Measurements from ENCODE around the gene PPP2R2B.

The PPP2R2B gene
- 1.9 to 30.4 (median 19.2) reads per million in 4 experiments for total RNA-seq

GRCh38 chr5:146878476-146879172 is at the start of gene PPP2R2B:
Gene PPP2R2B, minus strand, starts transcription at chr5:146878757.
- DNase-seq, result peak; percentile 2

DNA sequence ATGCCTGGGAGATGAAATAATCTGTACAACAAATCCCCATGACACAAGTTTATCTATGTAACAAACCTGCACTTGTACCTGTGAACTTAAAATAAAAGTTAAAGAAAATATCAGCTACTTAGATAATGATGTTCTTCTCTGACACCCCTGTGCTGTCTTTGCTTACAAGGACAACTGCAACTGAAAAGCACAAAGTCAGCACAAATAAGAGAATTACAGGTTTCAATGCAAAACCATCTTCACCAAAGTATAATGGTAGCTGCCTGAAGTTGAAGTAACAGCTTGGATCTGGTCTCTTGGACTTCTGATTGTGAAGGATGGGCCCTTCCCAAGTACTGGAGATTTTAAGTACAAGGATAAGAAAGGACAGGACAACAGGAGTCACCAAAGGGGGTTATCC is 45.6 kb upstream of the PPP2R2B start:
- DNase-seq, result no peak

DNA sequence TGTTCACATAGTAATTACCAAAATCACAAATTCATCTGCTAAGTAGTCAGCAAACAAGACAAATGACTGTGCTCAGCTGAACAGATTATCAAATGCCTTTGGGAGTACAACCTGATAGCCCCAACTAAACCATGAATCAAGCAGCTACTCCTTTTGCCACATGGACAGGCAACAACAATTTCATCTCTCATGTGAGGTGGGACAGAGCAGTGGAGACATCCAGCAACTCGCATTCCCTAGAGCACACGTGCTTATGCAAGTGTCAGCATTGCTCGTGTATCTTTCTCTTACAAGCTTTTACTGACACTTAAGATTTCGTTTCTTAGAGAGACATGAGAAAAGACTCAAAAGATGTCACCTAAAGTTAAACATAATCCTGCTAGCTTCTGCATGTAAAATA is 42.7 kb upstream of the PPP2R2B start:
- no peak for DNase-seq

GRCh38 chr5:146920351-146920881 is 41.9 kb upstream of the PPP2R2B start:
- DNase-seq, result no peak

- DNase-seq, result no peak
Measured at GRCh38 chr5:146919304-146919703, 40.7 kb upstream of the PPP2R2B start.

DNA sequence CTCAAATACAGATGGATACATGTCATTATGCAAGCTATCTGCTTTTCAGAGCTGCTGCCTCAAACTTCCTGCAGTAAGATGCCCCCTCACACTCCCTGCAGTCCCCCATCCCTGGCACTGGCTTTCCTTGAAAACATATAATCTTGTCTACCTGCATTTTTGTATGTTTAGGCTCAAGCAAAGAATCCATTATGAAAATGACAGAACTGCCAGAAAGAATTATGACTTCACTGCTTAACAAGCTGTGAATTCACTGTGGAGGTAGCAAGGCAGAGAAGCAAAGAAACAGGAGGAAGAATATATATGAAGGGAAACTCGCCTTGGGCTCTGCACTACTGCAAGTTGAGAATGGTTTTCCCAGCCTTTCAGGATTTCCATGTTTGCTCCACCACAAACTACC is 39.4 kb upstream of the PPP2R2B start:
- no peak for DNase-seq

- DNase-seq, result no peak
Measured at GRCh38 chr5:146912874-146913273, 34.3 kb upstream of the PPP2R2B start.

- no peak for DNase-seq
Measured at GRCh38 chr5:146910239-146910638, 31.7 kb upstream of the PPP2R2B start.

DNA sequence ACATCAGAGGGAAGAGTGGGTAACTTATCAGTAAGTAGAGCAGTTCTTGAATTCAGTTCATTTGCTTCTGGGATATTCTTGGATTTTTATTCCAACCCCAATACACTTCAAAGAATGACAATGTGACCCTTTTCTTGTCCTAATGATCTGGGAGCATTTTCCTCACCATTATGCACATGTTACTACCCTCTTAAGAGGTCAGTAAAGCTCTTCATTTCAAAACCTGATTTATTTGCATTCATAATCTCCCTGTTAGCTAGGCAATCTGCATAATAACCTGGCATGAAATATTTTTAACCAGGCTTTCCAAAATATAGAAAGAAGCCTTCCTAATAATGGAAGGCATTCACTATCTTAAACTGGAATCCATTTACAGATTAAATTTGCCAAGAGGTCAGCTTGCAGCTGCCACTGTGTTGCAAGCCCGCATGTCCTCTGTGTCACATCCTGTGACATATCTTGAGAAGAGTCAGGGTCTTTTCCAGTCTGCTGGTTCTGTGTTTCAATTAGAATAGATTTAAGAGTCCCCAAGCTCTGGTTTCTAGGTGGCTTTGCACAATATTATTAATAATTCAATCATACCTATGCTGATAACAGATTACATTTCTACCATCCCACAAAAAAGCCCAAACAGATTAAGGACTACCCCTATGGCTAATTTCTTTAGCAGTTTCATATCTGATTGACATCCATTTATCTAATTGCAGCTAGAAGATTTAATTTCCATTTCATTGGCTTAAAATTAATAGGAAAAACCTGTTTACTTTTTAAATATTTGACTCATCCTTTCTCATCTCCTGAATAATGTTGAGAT is 30.9 kb upstream of the PPP2R2B start:
- DNase-seq, result no peak

GRCh38 chr5:146906803-146907202 is 28.2 kb upstream of the PPP2R2B start:
- no peak for DNase-seq

DNA sequence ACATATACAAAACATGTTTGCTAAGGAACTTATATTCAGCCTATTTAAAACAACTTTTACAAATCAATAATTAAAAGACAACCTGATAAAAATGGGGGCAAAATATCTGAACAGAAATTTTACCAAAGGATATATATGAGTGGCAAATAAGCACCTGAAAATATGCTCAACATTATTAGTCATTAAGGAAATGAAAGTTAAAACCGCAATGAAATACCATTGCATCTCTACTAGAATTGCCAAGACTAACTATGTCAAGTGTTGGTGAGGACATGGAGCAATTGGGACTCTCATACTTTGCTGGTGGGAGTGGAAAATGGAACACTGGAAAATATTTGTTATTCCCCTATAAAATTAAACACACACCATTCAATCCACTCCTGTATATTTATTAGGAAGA is 26.3 kb upstream of the PPP2R2B start:
- DNase-seq, result no peak

DNA sequence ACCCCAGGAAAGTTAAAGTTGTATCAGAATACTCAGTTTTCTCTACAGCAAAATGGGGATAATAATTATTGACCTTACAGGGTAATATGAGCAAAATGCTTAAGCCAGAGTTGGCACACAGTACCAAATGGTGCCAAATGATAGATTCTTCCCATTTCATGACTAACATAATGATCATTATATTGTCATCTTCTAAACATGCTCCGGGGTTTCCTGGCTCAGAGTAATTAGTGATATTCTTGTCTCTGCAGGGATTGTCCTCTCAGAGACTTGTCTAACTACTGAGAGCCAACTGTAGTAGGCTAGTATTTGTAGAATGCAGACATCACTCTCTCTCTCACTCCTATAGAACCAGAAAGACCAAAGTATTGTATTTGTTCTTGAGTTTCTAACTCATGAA is 25.2 kb upstream of the PPP2R2B start:
- no peak for DNase-seq

DNA sequence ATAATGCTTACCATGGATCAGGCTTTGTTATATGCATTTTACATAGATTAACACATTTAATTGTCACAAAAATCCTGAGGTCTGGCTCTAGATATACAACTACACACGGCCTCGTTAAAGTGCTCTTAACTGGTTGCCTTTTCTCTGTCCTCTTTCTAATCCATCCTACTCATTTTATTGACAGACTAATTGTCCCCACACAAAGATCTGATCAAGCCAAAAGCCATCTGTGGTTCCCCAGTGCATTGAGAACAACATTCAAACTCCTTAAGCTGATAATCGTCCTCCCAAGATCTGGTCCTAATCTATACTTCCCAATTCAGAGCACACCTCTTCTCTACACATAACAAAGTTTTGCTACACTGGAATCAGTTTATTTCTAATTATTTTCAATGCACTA is 23.9 kb upstream of the PPP2R2B start:
- DNase-seq, result no peak

DNA sequence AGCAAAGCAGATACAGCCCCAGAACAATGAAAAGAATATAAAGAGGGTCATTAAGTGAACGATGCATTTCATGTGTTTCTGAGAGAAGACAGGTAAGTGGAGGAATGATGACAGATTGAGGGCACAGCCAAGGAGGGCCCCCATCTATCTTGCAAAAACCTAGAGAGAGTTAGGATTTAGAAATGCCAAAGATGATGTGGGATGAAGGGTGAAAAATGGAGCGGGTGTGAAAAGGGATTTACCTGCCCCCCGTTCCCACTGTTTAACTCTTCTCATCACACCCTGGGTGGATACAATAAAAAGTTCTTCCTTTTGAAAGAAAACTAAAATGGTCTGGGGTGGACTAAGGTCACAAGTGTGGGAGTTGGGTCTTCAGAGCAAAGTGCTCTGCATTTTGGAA is 18.5 kb upstream of the PPP2R2B start:
- DNase-seq, result no peak

DNA sequence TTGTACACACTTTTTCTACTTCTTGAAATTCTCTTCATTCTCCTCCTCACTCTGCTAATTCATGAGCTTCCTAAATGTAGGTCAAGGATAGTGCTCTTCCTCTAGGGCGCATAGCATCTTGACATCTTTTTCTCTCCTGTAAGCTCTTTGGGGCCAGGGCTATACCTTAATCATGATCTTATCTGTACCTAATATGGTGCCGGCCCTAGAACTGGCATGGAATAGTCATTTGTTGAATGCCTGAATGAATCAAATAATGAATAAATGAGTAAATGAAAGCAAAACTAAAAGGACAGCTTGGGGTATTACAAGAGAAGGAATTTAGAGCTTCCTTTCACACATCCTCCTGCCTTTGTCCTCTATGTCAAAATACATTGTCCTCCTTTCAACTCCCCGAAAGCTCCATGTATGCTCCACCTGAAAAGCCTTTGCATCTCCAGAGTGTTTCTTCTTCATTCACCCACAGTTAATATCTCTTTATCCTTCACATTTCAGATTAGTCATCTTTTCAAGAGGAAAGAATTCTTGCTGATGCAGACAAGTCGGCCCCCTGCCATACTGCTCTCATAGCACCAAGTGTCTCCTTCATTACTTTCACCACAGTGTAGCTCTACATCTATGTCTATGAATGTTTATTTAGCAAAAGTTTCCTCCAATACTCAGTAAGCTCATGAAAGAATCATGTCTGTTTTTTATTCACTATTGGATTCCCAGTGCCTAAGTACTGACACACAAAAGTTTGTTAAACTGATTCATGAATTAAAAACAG is 16.4 kb upstream of the PPP2R2B start:
- DNase-seq, result no peak

- DNase-seq, result no peak
Measured at GRCh38 chr5:146893991-146894390, 15.4 kb upstream of the PPP2R2B start.

- no peak for DNase-seq
Measured at GRCh38 chr5:146892231-146892630, 13.7 kb upstream of the PPP2R2B start.

DNA sequence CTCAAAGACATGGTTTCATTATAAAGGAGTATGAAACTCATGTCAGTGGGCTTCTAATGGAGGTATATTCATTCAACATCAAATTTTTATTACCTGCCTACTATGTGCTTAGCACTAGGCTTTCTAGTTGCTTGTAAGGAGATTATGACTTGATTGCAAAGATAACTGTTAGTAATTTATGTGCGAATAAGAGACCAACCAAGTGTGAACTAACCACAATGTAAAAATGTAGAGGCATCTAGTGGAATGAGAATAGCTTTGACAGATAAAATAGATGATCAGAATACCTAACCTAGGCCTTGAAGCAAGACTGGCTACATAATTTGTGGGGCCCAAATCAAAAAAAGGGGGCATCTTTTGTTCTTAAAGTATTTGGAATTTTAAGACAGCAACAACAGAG is 13.0 kb upstream of the PPP2R2B start:
- DNase-seq, result no peak

- no peak for DNase-seq
Measured at GRCh38 chr5:146890731-146891440, 12.3 kb upstream of the PPP2R2B start.

DNA sequence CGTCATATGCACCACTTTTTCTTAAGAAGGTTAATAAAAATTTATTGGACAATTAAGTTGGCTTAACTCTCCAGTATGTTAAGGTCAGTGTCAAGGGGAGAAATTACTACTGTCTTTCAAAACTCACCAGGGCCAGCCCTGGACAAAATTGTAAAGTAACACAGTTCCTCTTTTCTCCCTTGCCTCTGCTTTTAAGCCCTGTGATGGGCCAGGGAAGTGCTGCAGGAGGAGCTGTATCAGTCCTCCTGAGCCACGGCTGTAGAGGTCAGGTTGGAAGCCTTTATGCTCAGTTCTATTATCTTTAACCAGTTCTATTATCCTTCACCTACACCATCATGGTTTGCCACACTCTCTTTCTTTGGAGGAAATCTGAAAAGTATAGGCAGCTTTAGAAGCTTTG is 11.5 kb upstream of the PPP2R2B start:
- DNase-seq, result no peak

DNA sequence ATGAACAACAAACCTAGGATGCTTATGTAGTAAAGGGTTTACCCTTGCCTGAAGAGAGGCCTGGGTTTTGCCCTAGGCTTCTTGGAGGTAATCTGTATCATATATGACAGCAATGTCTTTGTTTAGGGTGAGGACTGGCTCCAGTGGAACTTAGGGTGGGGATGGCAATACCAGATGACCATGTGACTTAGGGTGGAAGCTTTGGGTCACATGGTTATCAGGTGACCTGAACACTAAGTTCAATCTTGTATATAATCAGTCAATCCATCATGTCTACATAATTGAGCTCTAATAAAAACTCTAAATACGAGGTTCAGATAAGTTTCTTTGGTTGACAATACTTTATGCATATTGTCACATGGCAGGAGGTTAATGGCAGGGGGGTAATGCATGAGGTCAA is 10.6 kb upstream of the PPP2R2B start:
- DNase-seq, result no peak

GRCh38 chr5:146888351-146888978 is 9.9 kb upstream of the PPP2R2B start:
- DNase-seq, result no peak
